Fibroblast of lung (primary cell): Measurements from ENCODE around the gene TP63.

Experiments
- EZH2 ChIP-seq: IDR thresholded peaks from 2 replicates; pipeline ENCODE4 v1.5.1; 2012; ENCODE audit warnings: low read length, control low read depth, mild to moderate bottlenecking; ENCODE audit errors: missing control alignments
- TF ChIP-seq, protein P1 (sequence below), 2 donors: IDR thresholded peaks in 1 of 2; conservative IDR thresholded peaks in 1 of 2; 1 replicate in 1 of 2; 2 replicates in 1 of 2; pipeline ENCODE4 v1.5.1; 2011 to 2012; ENCODE audit warnings: low read length in 2 of 2, control low read depth in 1 of 2, inconsistent platforms in 1 of 2, low read depth in 1 of 2, mild to moderate bottlenecking in 1 of 2

DNA sequence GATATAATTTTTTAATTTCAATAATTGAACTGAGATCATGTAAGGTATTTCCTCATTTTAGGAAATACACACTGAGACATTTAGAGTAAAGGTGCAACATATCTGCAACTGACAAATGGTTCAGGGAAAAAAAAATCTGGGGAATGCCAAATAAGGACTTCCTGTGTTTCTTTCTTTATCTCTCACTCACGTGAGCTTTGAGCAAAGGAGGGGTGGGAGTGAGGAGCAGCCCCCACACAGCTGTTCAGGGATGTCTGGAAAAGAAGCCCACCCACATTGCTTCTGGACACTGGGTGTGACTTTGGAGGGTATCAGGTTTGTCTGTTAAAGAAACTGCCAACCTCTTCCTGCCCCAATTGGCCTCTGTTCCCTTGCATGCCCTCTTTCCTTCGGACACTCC is 5.6 kb upstream of the TP63 start:
- TF ChIP-seq EZH2, result no peak
- TF ChIP-seq, protein P1, sequence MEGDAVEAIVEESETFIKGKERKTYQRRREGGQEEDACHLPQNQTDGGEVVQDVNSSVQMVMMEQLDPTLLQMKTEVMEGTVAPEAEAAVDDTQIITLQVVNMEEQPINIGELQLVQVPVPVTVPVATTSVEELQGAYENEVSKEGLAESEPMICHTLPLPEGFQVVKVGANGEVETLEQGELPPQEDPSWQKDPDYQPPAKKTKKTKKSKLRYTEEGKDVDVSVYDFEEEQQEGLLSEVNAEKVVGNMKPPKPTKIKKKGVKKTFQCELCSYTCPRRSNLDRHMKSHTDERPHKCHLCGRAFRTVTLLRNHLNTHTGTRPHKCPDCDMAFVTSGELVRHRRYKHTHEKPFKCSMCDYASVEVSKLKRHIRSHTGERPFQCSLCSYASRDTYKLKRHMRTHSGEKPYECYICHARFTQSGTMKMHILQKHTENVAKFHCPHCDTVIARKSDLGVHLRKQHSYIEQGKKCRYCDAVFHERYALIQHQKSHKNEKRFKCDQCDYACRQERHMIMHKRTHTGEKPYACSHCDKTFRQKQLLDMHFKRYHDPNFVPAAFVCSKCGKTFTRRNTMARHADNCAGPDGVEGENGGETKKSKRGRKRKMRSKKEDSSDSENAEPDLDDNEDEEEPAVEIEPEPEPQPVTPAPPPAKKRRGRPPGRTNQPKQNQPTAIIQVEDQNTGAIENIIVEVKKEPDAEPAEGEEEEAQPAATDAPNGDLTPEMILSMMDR (conservative IDR thresholded peaks at IDR 0.05 in 1 of 2, IDR thresholded peaks at IDR 0.05 in 1 of 2; ENCODE audit: low read depth in 1 of 2, low read length in 2 of 2), result no peak
